SK-N-SH (cell line): ENCODE data around the gene NTRK3. TPM values are rescaled to one million over a fixed set of nuclear protein-coding genes. Genes with fewer than 3 reads are reported as not detected.
"Not testable (repeated sequence)": the region's sequence is repeated elsewhere in the genome, so short reads cannot be mapped to it uniquely, and the experiment has no call there.

ENCODE experiments used
- CTCF ChIA-PET: fragments of 300-600, 350-600 bp; formaldehyde crosslinking; extraction: SDS; loops from one replicate; lab custom pipeline; 2021; lab: Yijun Ruan, JAX
- POLR2A ChIA-PET: fragments of 350-600 bp; sonication (Branson Sonifier 250); formaldehyde crosslinking; extraction: SDS; loops from one replicate; lab custom pipeline; 2020; ENCODE audit warnings: antibody characterized with exemption, inconsistent platforms; lab: Yijun Ruan, JAX
- DNase-seq: peaks from one replicate; pipeline ENCODE4 v3.0.0; 2012
- H2AFZ ChIP-seq: fragments of 200-600 bp; sonication (generic); 2 replicates; pipeline ENCODE4 v1.8.1; 2016; ENCODE audit warnings: antibody characterized with exemption, mild to moderate bottlenecking, low read depth
- H3F3A ChIP-seq: fragments of 200-600 bp; sonication (generic); replicated peaks from 2 replicates; pipeline ENCODE3; 2016; ENCODE audit warnings: antibody characterized with exemption, mild to moderate bottlenecking; ENCODE audit not compliant: insufficient read depth
- H3K27ac ChIP-seq, 2 experiments: fragments of 200-500 bp in 1 of 2; fragments of 200-600 bp in 1 of 2; sonication (Bioruptor generic) in 1 of 2; sonication (generic), shearing (Covaris generic) in 1 of 2; 2 replicates each; pipeline versions ENCODE4 v1.5.1 to v1.6.1; 2014 to 2016; ENCODE audit warnings: low read depth in 2 of 2, inconsistent platforms in 1 of 2, low read length in 1 of 2, mild to moderate bottlenecking in 1 of 2, mixed read lengths in 1 of 2
- H3K27me3 ChIP-seq: fragments of 200-600 bp; sonication (generic), shearing (Covaris generic); 2 replicates; pipeline ENCODE4 v1.6.1; 2016; ENCODE audit warnings: mixed run types; ENCODE audit not compliant: insufficient read depth
- H3K36me3 ChIP-seq, 2 experiments: fragments of 200-500 bp in 1 of 2; fragments of 200-600 bp in 1 of 2; sonication (Bioruptor generic) in 1 of 2; sonication (generic) in 1 of 2; replicated peaks in 1 of 2; 2 replicates each; pipeline versions ENCODE3 to v1.5.1; 2014 to 2016; ENCODE audit warnings: low read length in 1 of 2, mild to moderate bottlenecking in 1 of 2; ENCODE audit not compliant: insufficient read depth in 2 of 2, control insufficient read depth in 1 of 2
- H3K4me1 ChIP-seq, 2 experiments: fragments of 200-500 bp in 1 of 2; fragments of 200-600 bp in 1 of 2; sonication (Bioruptor generic) in 1 of 2; sonication (generic), shearing (Covaris generic) in 1 of 2; 2 replicates each; pipeline versions ENCODE4 v1.5.1 to v1.6.1; 2014 to 2016; ENCODE audit warnings: low read depth in 1 of 2, low read length in 1 of 2, mixed run types in 1 of 2; ENCODE audit not compliant: insufficient read depth in 2 of 2, control insufficient read depth in 1 of 2
- H3K4me2 ChIP-seq: fragments of 200-600 bp; sonication (generic), shearing (Covaris generic); 2 replicates; pipeline ENCODE4 v1.6.1; 2017; ENCODE audit warnings: mixed run types
- H3K4me3 ChIP-seq, 2 experiments: fragments of 200-500 bp in 1 of 2; fragments of 200-600 bp in 1 of 2; sonication (Bioruptor generic) in 1 of 2; sonication (generic), shearing (Covaris generic) in 1 of 2; 2 replicates each; pipeline versions ENCODE4 v1.5.1 to v1.8.1; 2014 to 2016; ENCODE audit warnings: low read depth in 2 of 2, inconsistent platforms in 1 of 2, low read length in 1 of 2, mild to moderate bottlenecking in 1 of 2, mixed read lengths in 1 of 2, moderate library complexity in 1 of 2
- H3K79me2 ChIP-seq: fragments of 200-600 bp; sonication (generic); 2 replicates; pipeline ENCODE4 v1.8.1; 2017; ENCODE audit warnings: mild to moderate bottlenecking; ENCODE audit not compliant: insufficient read depth
- H3K9ac ChIP-seq: fragments of 200-600 bp; sonication (generic); 2 replicates; pipeline ENCODE4 v1.6.1; 2017; ENCODE audit warnings: mixed run types
- H3K9me2 ChIP-seq: fragments of 200-600 bp; sonication (generic); 2 replicates; pipeline ENCODE4 v1.6.1; 2017; ENCODE audit warnings: mixed run types
- H3K9me3 ChIP-seq: fragments of 200-600 bp; sonication (generic); 2 replicates; pipeline ENCODE4 v1.6.1; 2017; ENCODE audit warnings: mixed run types, mild to moderate bottlenecking, moderate library complexity
- H4K20me1 ChIP-seq: fragments of 200-600 bp; sonication (generic); 2 replicates; pipeline ENCODE4 v1.6.1; 2017; ENCODE audit warnings: mild to moderate bottlenecking, mixed run types; ENCODE audit not compliant: insufficient read depth
- FOSL2 ChIP-seq: IDR thresholded peaks from 2 replicates; pipeline ENCODE4 v1.4.0; 2012; ENCODE audit warnings: low read depth, mild to moderate bottlenecking, moderate library complexity, borderline replicate concordance
- GABPA ChIP-seq: IDR thresholded peaks from 2 replicates; pipeline ENCODE4 v1.4.0; 2012; ENCODE audit warnings: low read depth, mild to moderate bottlenecking
- MAX ChIP-seq: IDR thresholded peaks from 2 replicates; pipeline ENCODE4 v1.4.0; 2012; ENCODE audit warnings: low read depth
- MEF2A ChIP-seq: IDR thresholded peaks from 2 replicates; pipeline ENCODE4 v1.4.0; 2012; ENCODE audit warnings: low read depth, borderline replicate concordance
- NRF1 ChIP-seq: IDR thresholded peaks from 2 replicates; pipeline ENCODE4 v1.6.1; 2012; ENCODE audit warnings: low read depth, mild to moderate bottlenecking, low read length
- POLR2AphosphoS5 ChIP-seq: IDR thresholded peaks from 2 replicates; pipeline ENCODE4 v1.6.1; 2012; ENCODE audit warnings: low read depth, low read length
- RAD21 ChIP-seq: IDR thresholded peaks from 2 replicates; pipeline ENCODE4 v1.6.1; 2012; ENCODE audit warnings: mild to moderate bottlenecking, low read length
- REST ChIP-seq: IDR thresholded peaks from 2 replicates; pipeline ENCODE4 v1.6.1; 2012; ENCODE audit warnings: mild to moderate bottlenecking, low read depth, low read length, moderate library complexity
- RFX5 ChIP-seq: IDR thresholded peaks from 2 replicates; pipeline ENCODE4 v1.6.1; 2012; ENCODE audit warnings: mild to moderate bottlenecking, improper control_type of control experiment, low read length
- RXRA ChIP-seq: IDR thresholded peaks from 2 replicates; pipeline ENCODE4 v1.4.0; 2012; ENCODE audit warnings: low read depth, mild to moderate bottlenecking, borderline replicate concordance
- SMC3 ChIP-seq: IDR thresholded peaks from 2 replicates; pipeline ENCODE4 v1.6.1; 2012; ENCODE audit warnings: low read depth, low read length, improper control_type of control experiment
- TEAD4 ChIP-seq: IDR thresholded peaks from 2 replicates; pipeline ENCODE4 v1.4.0; 2012; ENCODE audit warnings: mild to moderate bottlenecking, borderline replicate concordance; ENCODE audit not compliant: insufficient read depth
- USF1 ChIP-seq: IDR thresholded peaks from 2 replicates; pipeline ENCODE4 v1.4.0; 2012; ENCODE audit warnings: low read depth, borderline replicate concordance
- WGBS: methylation state at CpG from one replicate; pipeline ENCODE4 v1.1.6; 2017; ENCODE audit warnings: low lambda C conversion rate; 5-methylcytosine and 5-hydroxymethylcytosine counted together
- polyA plus RNA-seq, 3 experiments: library from polyadenylated mRNA; depleted of rRNA; stranded (reverse); fragments of >200 nt; gene quantifications; 2 replicates each; pipeline ENCODE4 v1.2.3, GENCODE V29; 2012
- TF ChIP-seq, protein P1 (sequence below): fragments of 150-350 bp; IDR thresholded peaks from 2 replicates; pipeline ENCODE4 v1.6.1; 2017; ENCODE audit warnings: antibody characterized with exemption, low read length, low read depth, borderline replicate concordance
- TF ChIP-seq, protein P2 (sequence below): fragments of 150-350 bp; IDR thresholded peaks from 2 replicates; pipeline ENCODE4 v1.6.1; 2016; ENCODE audit warnings: mild to moderate bottlenecking, low read depth, low read length

The NTRK3 gene
- polyA plus RNA-seq, 1 of the 3 experiments (the other 2 are of a cell fraction) = 2.6 TPM

- no peaks in the 10 kb centered on the region for H4K20me1 ChIP-seq
- no peaks in the 10 kb centered on the region for H3K27me3 ChIP-seq
- TF ChIP-seq MAX = no peak
- TF ChIP-seq GABPA = no peak
- TF ChIP-seq RXRA = no peak
- TF ChIP-seq TEAD4 = no peak
- TF ChIP-seq POLR2AphosphoS5 = no peak
- TF ChIP-seq, protein P1, sequence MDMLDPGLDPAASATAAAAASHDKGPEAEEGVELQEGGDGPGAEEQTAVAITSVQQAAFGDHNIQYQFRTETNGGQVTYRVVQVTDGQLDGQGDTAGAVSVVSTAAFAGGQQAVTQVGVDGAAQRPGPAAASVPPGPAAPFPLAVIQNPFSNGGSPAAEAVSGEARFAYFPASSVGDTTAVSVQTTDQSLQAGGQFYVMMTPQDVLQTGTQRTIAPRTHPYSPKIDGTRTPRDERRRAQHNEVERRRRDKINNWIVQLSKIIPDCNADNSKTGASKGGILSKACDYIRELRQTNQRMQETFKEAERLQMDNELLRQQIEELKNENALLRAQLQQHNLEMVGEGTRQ = no peak
- TF ChIP-seq RAD21 = no peak
- no peak for TF ChIP-seq NRF1
- H3K4me3 ChIP-seq = no peak overlapping the region
- no peak overlapping the region for H3K4me2 ChIP-seq
- no peaks in the 10 kb centered on the region for H3K36me3 ChIP-seq
- no peaks in the 10 kb centered on the region; a peak in 1 of 4 replicates for H3K4me1 ChIP-seq
- no peaks in the 10 kb centered on the region for H3F3A ChIP-seq
- H2AFZ ChIP-seq = no peak overlapping the region
- no peak for DNase-seq
- CTCF ChIA-PET = interaction anchor here (1.3 to 1.4 kb wide), 2 partner anchors 12 to 13 kb away, joined by 3 read pairs; no protein-coding TSS in a partner anchor
- no peaks in the 10 kb centered on the region for H3K9me2 ChIP-seq
- no peak overlapping the region for H3K27ac ChIP-seq
- POLR2A ChIA-PET = no interaction called here
- 52% methylated on average over 5 of the region's 6 CpGs for WGBS
- H3K79me2 ChIP-seq = no peaks in the 10 kb centered on the region
- no peak overlapping the region for H3K9ac ChIP-seq
- no peaks in the 10 kb centered on the region for H3K9me3 ChIP-seq
These were observed 183.7 kb downstream of the NTRK3 start for GRCh38 chr15:88072598-88073390.

DNA sequence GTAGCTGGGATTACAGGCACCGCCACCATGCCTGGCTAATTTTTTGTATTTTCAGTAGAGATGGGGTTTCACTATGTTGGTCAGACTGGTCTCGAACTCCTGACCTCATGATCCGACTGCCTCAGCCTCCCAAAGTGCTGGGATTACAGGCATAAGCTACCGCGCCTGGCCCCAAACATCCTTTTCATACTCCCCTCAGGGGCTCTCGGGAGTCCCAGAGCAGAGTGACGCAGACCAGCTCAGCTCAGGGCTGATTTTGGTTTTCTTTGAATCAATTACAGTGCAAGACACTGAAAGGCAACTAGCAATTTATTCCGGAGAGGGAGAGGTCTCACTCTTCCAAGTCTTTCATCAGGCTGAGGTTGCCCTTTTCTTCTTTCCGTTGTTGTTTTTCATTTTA, 184.4 kb downstream of the NTRK3 start:
- POLR2A ChIA-PET, H3K4me3 ChIP-seq, H3K4me1 ChIP-seq, H3F3A ChIP-seq, H2AFZ ChIP-seq, H3K9ac ChIP-seq, H3K27me3 ChIP-seq, H3K27ac ChIP-seq, DNase-seq, H3K4me2 ChIP-seq, H3K79me2 ChIP-seq, H3K36me3 ChIP-seq, H3K9me3 ChIP-seq, H3K9me2 ChIP-seq, H4K20me1 ChIP-seq: not testable (repeated sequence)
- 52% methylated on average over 8 of the region's 9 CpGs for WGBS
- CTCF ChIA-PET = interaction anchor here (1.4 kb wide), 1 partner anchor 14 kb away, joined by 3 read pairs; no protein-coding TSS in a partner anchor

- H4K20me1 ChIP-seq = no peaks in the 10 kb centered on the region
- no peaks in the 10 kb centered on the region for H3F3A ChIP-seq
- WGBS = 54% methylated on average over 4 of the region's 6 CpGs
- H2AFZ ChIP-seq = no peak overlapping the region
- no peak overlapping the region for H3K4me3 ChIP-seq
- CTCF ChIA-PET = no interaction called here
- H3K9ac ChIP-seq = no peak overlapping the region
- H3K4me2 ChIP-seq = no peak overlapping the region
- H3K4me1 ChIP-seq = no peaks in the 10 kb centered on the region; a peak in 1 of 4 replicates
- no peak for DNase-seq
- no peaks in the 10 kb centered on the region for H3K79me2 ChIP-seq
- no peaks in the 10 kb centered on the region for H3K9me3 ChIP-seq
- no peaks in the 10 kb centered on the region for H3K36me3 ChIP-seq
- no peak overlapping the region for H3K27ac ChIP-seq
- H3K27me3 ChIP-seq = no peaks in the 10 kb centered on the region
- POLR2A ChIA-PET = no interaction called here
- H3K9me2 ChIP-seq = no peaks in the 10 kb centered on the region
- no peak for TF ChIP-seq USF1
- TF ChIP-seq REST = no peak
- TF ChIP-seq TEAD4 = no peak
- no peak for TF ChIP-seq RAD21
- TF ChIP-seq MEF2A = no peak
- no peak for TF ChIP-seq SMC3
- TF ChIP-seq, protein P2, sequence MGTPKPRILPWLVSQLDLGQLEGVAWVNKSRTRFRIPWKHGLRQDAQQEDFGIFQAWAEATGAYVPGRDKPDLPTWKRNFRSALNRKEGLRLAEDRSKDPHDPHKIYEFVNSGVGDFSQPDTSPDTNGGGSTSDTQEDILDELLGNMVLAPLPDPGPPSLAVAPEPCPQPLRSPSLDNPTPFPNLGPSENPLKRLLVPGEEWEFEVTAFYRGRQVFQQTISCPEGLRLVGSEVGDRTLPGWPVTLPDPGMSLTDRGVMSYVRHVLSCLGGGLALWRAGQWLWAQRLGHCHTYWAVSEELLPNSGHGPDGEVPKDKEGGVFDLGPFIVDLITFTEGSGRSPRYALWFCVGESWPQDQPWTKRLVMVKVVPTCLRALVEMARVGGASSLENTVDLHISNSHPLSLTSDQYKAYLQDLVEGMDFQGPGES = no peak
- TF ChIP-seq RFX5 = no peak
- TF ChIP-seq FOSL2 = no peak
These were observed 185.4 kb downstream of the NTRK3 start for GRCh38 chr15:88071141-88071540.
